MV-4-11 (cell line): ENCODE data around the gene MBIP.

ENCODE experiments used
- DNase-seq: peaks from one replicate; lab custom pipeline; 2025; lab: John Stamatoyannopoulos, UW

Gene MBIP

DNA sequence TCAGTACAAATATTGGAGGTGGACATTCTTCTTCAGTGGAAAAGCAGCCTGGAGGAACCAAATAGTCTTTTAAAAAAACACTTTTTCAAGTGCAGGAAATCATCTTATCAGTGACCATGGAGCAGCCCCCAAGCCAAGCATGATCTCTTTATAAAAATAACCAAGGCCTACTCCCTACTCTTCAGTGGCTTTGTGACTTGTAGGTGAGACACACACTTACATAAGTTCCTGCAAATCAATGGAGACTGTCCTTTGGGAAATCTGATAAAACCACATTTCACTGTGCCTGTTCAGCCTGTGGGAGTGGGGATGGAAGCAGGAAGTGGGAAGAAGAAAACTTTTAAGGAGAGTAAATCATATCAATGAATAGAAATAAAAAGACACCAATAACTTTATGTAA is 56.3 kb downstream of the MBIP start:
- DNase-seq, result no peak

DNA sequence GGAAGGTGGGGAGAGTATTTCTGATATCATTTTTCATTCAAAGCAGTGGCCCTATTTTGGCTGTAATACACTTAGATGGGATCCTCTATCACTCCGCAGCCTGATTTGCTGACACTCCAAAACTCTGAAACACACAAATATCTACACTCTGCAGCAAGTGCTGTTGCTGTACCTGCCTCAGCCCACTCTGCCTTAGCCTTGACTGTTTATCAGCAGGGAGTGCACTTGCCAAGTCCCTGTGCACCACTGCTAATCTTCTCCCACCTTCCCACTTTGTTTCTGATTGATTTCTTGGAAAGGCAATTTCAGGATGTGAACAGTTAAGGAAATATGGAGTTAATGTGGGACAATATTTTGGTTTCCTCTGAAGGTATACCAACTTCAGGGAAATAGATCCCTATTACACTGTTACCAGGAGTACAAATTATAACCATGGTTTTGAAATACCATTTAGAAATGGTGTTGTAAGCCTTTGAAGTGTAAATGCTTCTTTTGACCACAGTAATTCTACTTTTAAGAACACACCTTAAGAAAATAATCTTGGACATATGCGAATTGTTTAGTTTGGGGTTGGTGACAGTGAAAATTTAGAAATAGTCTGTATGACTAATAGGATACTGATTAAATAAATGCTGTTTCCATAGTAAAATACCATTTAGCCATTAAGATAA is 59.3 kb downstream of the MBIP start:
- DNase-seq, result no peak

DNA sequence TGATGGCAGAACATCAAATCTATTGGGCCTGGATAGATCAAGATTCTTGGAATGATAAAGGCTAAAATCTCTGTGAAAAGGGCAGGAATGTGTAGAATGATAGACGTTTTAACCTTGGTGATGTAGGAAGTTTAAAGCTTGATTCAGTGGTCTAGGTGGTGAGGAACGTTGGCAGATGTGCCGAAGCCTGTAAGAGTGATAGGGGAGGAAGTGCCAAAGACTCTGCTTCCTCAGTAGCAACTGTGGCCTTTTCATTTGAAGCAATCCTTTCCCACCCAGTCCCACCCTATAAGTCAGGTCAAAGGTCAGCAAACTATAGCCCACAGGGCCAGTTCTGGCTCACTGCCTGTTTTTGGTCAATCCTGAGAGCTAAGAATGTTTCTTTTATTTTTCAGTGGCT is 62.2 kb downstream of the MBIP start:
- peak; percentile 19 for DNase-seq

DNA sequence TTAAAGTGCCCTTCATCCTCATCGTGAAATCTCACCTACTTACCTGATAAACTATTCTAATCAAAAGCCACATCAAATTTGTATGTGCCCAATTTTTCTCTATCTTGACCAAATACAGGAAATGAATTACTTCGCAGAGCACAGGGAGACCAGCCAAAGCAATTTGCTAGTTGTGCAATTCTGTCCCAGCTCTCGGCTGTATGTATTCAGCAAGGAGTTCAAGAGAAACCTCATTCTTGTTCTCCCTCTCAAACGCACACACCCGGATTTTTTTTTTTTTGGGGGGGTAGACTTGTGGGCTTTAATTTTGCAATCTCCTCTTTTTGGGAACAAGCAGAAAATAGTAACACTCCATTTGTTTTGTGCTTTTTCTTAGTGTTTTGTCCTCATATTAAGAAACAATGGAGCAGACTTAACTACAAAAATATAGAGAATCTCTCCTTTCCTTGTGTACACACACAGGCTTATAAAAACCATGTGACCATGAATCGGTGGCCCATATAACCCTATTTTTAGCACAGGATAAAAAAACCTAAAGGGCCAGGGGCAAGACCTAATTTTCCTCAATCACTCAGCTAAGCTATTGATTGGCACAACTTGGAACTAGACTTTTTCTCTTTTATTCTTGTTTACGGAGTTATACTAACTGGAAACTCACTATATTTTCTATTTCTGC is 64.2 kb downstream of the MBIP start:
- DNase-seq, result peak; percentile 84

DNA sequence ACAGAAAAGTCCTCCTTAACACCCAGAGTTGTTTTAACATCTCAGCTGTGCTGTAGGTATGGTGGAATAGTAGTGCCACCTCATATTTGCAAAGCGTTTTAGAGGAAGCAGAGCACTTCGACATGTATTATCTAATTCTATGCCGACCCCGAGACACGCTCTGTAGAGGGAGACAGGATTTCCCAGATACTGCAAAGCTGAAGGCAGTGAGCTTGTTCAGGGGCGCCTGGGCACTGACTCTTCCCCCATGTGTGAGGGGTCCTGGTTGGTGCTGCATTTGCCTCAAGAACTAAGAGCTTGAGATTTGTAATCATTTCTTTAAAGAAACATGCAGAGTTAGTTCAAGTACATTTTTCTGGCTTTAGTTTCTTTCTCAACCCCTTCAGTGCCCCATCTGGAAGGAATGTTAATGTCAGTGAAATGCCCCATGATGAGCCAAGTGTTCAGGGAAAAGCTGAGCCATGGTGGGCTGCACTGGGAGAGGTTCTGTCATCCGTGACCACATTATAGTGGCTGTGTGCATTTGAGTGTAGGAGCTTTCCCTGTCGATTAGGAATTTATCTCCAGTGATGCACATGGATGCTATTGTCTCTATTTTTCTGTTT is 66.3 kb downstream of the MBIP start:
- DNase-seq, result no peak
